ENCODE data around the gene ERBB2. TPM values are rescaled to one million over a fixed set of nuclear protein-coding genes. Genes with fewer than 3 reads are reported as not detected.

ERBB2 gene
- total RNA-seq, 2 donors from 2014 or later: 110 to 133 TPM

GRCh38 chr17:39769974-39770587 is 70.2 kb downstream of the ERBB2 start:
- Histone ChIP-seq H3K27ac (ENCODE audit: low read depth, low read length) (no peak overlapping the region), H3K9me3 (ENCODE audit: control insufficient read depth, low read length) (no peaks in the 10 kb centered on the region), H3K4me1 (ENCODE audit: control insufficient read depth, insufficient read depth, low read length) (no peaks in the 10 kb centered on the region), H3K9ac (ENCODE audit: extremely low read depth, low read length, poor library complexity, severe bottlenecking) (no peak overlapping the region), H3K36me3 (ENCODE audit: control insufficient read depth, insufficient read depth, low read length) (no peaks in the 10 kb centered on the region), H3K4me3 (ENCODE audit: low read length) (no peak overlapping the region), H3K27me3 (ENCODE audit: control insufficient read depth, insufficient read depth, low read length, poor library complexity, severe bottlenecking) (no peaks in the 10 kb centered on the region)
- Mint-ChIP-seq H3K36me3 (ENCODE audit: low read depth) (no peaks in the 10 kb centered on the region), H3K9me3 (no peaks in the 10 kb centered on the region), H3K27ac (no peak overlapping the region), H3K4me3 (no peak overlapping the region), H3K4me1 (peaks cover 13% of the 10 kb centered on the region), H3K27me3 (ENCODE audit: insufficient read depth) (peaks cover 13% of the 10 kb centered on the region)
- 88 to 92% methylated on average over 8 of the region's 8 CpGs for WGBS, 2 experiments (ENCODE audit: insufficient coverage in 1 of 2, insufficient read length in 1 of 2)
- no peak for TF ChIP-seq CTCF (conservative IDR thresholded peaks at IDR 0.05)
- peak; percentile 22 for DNase-seq

- Histone ChIP-seq H3K4me3 (ENCODE audit: low read length) (no peak overlapping the region), H3K4me1 (ENCODE audit: control insufficient read depth, insufficient read depth, low read length) (no peaks in the 10 kb centered on the region), H3K9me3 (ENCODE audit: control insufficient read depth, low read length) (no peaks in the 10 kb centered on the region), H3K27me3 (ENCODE audit: control insufficient read depth, insufficient read depth, low read length, poor library complexity, severe bottlenecking) (no peaks in the 10 kb centered on the region), H3K27ac (ENCODE audit: low read depth, low read length) (no peak overlapping the region), H3K36me3 (ENCODE audit: control insufficient read depth, insufficient read depth, low read length) (no peaks in the 10 kb centered on the region), H3K9ac (ENCODE audit: extremely low read depth, low read length, poor library complexity, severe bottlenecking) (no peak overlapping the region)
- DNase-seq: peak; percentile 28
- Mint-ChIP-seq H3K4me3 (no peak overlapping the region), H3K27ac (no peak overlapping the region), H3K36me3 (ENCODE audit: low read depth) (no peaks in the 10 kb centered on the region), H3K9me3 (no peaks in the 10 kb centered on the region), H3K4me1 (peaks cover 13% of the 10 kb centered on the region), H3K27me3 (ENCODE audit: insufficient read depth) (no peaks in the 10 kb centered on the region)
- no peak for TF ChIP-seq CTCF (conservative IDR thresholded peaks at IDR 0.05)
Measured at GRCh38 chr17:39772415-39772814, 72.6 kb downstream of the ERBB2 start.

- Mint-ChIP-seq H3K36me3 (ENCODE audit: low read depth) (no peaks in the 10 kb centered on the region), H3K4me1 (peaks cover 13% of the 10 kb centered on the region), H3K27ac (no peak overlapping the region), H3K9me3 (no peaks in the 10 kb centered on the region), H3K27me3 (ENCODE audit: insufficient read depth) (no peaks in the 10 kb centered on the region), H3K4me3 (no peak overlapping the region)
- Histone ChIP-seq H3K4me1 (ENCODE audit: control insufficient read depth, insufficient read depth, low read length) (no peaks in the 10 kb centered on the region), H3K27ac (ENCODE audit: low read depth, low read length) (no peak overlapping the region), H3K9me3 (ENCODE audit: control insufficient read depth, low read length) (no peaks in the 10 kb centered on the region), H3K4me3 (ENCODE audit: low read length) (no peak overlapping the region), H3K27me3 (ENCODE audit: control insufficient read depth, insufficient read depth, low read length, poor library complexity, severe bottlenecking) (no peaks in the 10 kb centered on the region), H3K9ac (ENCODE audit: extremely low read depth, low read length, poor library complexity, severe bottlenecking) (no peak overlapping the region), H3K36me3 (ENCODE audit: control insufficient read depth, insufficient read depth, low read length) (no peaks in the 10 kb centered on the region)
- WGBS, 2 experiments (ENCODE audit: insufficient coverage in 1 of 2, insufficient read length in 1 of 2): 92 to 96% methylated on average over 4 to 6 of the region's 7 CpGs
- peak; percentile 54 for DNase-seq
- no peak for TF ChIP-seq CTCF (conservative IDR thresholded peaks at IDR 0.05)
Measured at GRCh38 chr17:39772987-39773934, 73.4 kb downstream of the ERBB2 start.
